8988T (cell line): ENCODE data around the gene DRD1.
A peak's percentile ranks its signal among the peaks of the same experiment; 100 is the strongest.
"Not testable (repeated sequence)": the region's sequence is repeated elsewhere in the genome, so short reads cannot be mapped to it uniquely, and the experiment has no call there.

Experiments
- DNase-seq: peaks from one replicate; pipeline ENCODE4 v3.0.0; 2011

Gene DRD1

DNA sequence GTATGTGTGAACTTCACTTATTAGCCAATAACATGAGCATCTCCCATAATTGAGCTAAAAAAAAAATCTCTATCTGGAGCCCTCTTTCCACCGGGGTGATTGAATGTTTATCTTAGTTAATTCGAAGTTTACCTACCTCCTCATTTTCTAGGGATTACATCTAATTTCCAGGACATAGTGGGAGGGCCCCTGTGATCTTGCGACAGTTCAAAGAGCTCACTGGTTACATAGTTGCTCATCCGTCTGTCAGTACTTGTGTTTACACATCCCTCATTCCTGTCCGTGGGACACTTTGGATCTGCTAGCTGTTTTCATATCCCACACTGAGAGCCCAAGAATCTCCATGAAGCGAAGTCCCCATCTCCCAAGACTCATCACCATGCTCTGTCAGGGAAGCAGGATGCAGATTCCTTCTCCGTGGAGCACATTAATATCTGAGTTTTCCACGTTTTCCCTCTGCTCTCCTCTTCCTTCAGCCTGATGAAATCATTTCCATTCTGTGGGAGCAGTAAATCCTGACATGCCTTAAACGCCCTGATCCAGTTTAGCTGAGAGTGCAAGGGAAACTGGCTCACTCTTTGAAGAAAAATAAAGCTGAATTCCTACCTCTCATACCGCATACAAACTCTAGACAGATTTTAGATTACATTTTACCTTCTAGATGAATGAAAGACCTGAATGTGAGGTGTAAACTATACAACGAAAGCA lies 24.2 kb upstream of the DRD1 start:
- DNase-seq, result no peak

GRCh38 chr5:175466700-175467318 lies 22.8 kb upstream of the DRD1 start:
- DNase-seq, result no peak

DNA sequence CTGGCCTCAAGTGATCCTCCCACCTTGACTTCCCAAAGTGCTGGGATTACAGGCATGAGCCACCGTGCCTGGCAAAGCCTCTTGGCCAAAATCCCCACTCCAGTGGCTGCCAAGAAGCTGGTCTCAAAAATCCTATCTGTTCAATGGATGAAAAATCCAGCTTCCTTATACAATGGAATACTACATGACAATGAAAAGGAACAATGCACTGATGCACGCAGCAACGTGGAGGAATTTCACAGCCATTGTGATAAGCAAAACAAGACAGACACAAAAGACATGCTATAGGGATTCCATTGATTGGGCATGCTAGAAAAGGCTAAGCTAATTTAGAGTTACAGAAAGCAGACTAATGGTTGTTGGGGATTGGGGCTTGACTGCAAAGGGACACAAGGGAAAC lies 21.3 kb upstream of the DRD1 start:
- DNase-seq, result no peak

DNA sequence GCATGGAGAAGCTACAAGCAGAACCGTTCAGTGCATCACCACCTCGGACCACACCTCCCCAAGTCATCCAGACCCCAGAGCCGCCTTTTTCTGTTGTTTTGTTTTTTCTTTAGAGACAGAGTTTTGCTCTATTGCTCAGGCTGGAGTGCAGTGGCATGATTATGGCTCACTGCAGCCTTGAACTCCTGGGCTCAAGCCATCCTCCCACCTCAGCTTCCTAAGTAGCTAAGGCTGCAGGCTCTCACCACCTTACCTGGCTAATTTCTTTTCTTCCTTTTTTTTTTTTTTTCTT lies 20.9 kb upstream of the DRD1 start:
- DNase-seq, result no peak

GRCh38 chr5:175464074-175464941 lies 20.3 kb upstream of the DRD1 start:
- DNase-seq, result no peak

DNA sequence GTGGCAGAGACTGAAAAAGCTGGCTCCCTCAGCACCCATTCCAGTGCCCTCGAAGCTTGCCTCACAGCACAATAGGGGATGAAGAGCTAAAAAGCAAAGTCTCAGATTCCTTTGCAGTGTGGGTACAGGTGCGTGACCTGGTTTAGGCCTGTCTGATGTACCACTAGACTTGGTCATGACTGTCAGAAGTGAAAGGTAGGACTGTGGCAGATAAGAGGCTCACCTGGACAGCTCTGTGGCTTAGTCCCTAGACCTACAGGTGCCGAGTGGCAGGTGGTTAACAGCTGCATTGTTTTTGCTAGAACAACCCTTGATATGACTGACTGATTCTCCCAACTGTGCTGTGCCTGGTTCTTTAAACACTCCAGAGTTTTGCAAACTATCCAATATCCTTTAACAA lies 19.7 kb upstream of the DRD1 start:
- no peak for DNase-seq

- DNase-seq, result no peak
Observed at GRCh38 chr5:175461370-175461769, 17.4 kb upstream of the DRD1 start.

GRCh38 chr5:175460552-175460951 lies 16.6 kb upstream of the DRD1 start:
- DNase-seq, result no peak

GRCh38 chr5:175460126-175460525 lies 16.1 kb upstream of the DRD1 start:
- no peak for DNase-seq

DNA sequence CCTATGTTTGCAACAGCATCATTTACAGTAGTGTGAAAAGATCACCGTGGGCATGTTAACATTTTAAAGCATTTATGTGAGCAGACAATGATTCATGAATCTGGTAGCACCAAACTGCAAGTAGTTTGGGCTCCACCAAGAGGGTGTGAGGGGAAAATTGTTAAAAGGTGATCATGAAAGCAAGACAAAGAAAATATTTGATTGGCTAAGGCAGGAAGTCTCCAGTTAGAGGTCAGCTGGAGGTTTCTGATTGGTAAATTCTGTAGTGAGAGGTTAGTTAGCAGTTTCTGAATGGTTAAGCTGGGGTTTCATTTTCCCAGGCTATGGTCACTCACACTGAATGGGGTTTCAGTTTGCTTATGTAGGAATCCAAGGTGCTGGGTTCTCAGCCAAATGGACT lies 13.5 kb upstream of the DRD1 start:
- no peak for DNase-seq

DNA sequence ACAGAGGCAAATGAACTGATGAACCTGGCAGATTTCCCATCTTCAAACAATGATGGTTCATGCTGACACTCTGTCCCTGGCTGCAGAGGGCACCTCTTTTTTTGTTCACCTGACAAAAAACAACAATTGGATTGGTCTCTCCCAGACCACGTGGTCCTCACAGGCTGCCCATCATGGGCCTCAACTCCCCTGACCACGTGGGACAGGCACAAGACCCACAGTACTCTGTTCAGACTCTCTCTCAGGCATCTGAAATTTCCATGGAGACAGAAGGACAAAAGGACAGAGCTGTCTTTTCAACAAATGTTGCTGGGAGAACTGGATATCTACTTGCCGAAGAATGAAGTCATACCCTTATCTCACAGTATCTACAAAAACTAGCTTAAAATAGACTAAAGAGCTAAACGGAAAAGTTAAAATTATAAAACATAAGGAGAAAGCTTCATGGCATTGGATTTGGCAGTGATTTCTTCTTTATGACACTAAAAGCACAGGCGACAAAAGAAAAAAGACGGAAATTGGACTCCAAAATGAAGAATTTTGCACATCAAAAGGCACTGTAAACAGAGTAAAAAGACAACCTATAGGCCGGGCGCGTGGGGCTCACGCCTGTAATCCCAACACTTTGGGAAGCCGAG lies 12.2 kb upstream of the DRD1 start:
- DNase-seq, result no peak

GRCh38 chr5:175454338-175454737 lies 10.4 kb upstream of the DRD1 start:
- not testable (repeated sequence) for DNase-seq

DNA sequence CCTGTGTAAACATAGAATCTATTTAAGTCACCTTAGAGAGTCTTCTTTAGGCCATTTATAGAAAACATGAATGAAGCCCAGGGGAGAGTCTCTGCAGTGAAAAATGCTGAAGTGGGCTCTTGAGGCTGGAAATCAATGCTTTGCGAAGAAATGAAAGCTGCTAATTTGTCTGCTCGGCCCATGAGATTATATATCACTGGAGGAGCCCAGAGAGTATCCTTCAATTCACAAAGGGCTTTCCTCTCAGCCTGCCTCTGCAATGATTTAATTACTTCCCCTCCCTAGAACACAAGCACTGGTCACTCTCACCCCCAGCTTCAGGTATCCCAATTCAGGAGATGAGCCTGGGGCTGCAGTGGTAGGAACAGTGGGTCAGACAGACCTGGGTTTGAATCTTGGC lies 8.2 kb upstream of the DRD1 start:
- DNase-seq, result no peak

GRCh38 chr5:175448276-175448675 lies 4.3 kb upstream of the DRD1 start:
- DNase-seq, result no peak

- no peak for DNase-seq
Observed at GRCh38 chr5:175447571-175447970, 3.6 kb upstream of the DRD1 start.

- not testable (repeated sequence) for DNase-seq
Observed at GRCh38 chr5:175446378-175446777, 2.4 kb upstream of the DRD1 start.

GRCh38 chr5:175444905-175445456 lies 999 bp upstream of the DRD1 start:
- DNase-seq, result peak; percentile 30

DNA sequence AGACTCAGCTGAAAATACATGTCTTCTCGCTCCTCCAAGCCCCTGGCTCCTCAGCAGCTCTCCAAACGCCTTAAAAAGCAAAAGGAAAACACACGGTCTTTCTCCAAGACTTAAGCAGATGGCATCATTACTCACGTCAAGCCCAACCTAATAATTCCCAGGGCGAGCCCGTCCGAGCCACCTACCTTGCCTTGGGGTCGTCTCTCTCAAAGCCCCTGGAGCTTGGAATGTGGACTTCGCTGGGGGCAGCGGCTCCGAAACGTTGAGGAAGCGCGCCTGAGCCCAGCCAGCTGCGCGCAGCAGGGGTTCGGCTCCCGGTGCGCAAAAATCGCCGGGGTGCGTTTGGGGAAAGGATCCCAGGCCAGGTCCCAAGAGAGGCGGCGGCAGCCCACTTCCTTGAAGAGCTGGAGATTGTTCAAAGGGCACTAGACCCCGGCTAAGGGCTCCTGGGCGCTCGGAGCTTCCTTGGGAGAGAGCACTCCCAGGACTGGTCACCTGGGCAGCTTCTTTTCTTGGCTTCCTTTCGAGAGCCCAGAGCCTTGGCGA lies 395 bp downstream of the DRD1 start:
- peak; percentile 11 for DNase-seq

DNA sequence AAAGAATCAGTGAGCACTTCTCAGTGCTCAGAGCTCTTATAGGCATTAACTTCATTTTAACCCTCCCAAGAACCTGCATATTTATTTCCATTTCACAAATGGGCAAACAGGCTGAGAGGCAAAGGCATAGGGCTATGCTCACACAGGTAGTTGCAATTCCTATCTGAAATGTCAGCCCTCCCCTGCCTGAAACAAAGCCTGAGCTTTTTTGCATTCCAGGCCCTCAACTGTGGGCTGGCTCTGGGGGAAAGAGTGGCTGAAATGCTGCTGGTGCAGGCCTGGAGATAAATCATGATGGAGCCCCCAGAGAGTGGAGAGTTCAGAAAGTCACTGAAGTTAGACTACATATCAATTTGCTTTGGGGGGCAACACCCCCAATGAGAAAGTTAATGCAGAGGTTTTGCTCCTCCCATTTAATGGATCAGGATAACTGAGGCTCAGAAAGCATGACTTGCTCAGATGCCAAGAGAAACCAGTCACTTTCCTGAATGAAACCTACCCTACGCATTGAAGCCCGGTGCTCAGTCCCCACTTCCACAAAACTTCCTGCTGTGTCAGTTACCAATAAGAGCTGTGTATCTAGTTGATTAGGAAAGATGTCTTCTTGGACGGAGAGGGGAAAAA lies 5.6 kb downstream of the DRD1 start:
- DNase-seq, result no peak

GRCh38 chr5:175436359-175436758 lies 7.6 kb downstream of the DRD1 start:
- no peak for DNase-seq

- DNase-seq, result no peak
Observed at GRCh38 chr5:175434800-175435199, 9.2 kb downstream of the DRD1 start.

DNA sequence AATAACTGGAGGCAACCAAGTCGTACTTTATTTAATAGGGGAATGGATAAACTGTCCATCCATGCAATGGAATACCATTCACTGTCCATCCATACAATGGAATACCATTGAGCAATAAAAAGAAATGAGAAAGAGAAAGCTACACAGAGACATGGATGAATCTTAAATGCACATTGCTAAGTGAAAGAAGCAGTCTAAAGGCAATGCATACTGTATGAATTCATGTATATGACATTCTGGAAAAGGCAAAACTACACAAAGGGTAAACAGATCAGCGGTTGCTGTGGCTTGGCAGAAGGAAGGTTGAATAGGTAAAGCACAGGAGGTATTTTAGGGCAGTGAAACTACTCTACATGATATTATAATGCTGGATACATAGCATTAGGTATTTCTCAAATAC lies 16.2 kb downstream of the DRD1 start:
- no peak for DNase-seq

DNA sequence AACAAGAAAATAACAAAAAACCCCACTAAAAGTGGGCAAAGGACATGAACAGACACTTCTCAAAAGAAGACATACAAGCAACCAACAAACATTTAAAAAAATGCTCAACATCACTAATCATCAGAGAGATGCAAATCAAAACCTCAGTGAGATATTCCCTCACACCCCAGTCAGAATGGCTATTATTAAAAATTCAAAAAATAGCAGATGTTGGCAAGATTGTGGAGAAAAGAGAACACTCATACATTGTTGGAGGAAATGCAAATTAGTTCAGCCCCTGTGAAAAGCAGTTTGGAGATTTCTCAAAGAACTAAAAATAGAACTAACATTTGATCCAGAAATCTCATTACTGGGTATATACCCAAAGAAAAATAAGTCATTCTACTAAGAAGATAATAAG lies 19.4 kb downstream of the DRD1 start:
- DNase-seq, result not testable (repeated sequence)
